Peyer's patch (tissue), 4 donors: ENCODE results near the gene AGAP5.

Experiments
- POLR2A ChIP-seq, 2 donors: fragments of 450-650 bp; IDR thresholded peaks; one replicate each; pipeline ENCODE4 v1.5.1; 2017; ENCODE audit warnings: antibody characterized with exemption in 2 of 2, mild to moderate bottlenecking in 2 of 2, moderate library complexity in 2 of 2
- TF ChIP-seq, protein P1 (sequence below), 6 experiments: fragments of 450-650 bp in 4 of 6; fragments of 200-600 bp in 2 of 6; sonication (generic) in 1 of 6; IDR thresholded peaks; one replicate each; pipeline ENCODE4 v1.5.1; 2017 to 2019; ENCODE audit warnings: antibody characterized with exemption in 6 of 6, mild to moderate bottlenecking in 3 of 6, moderate library complexity in 1 of 6

DNA sequence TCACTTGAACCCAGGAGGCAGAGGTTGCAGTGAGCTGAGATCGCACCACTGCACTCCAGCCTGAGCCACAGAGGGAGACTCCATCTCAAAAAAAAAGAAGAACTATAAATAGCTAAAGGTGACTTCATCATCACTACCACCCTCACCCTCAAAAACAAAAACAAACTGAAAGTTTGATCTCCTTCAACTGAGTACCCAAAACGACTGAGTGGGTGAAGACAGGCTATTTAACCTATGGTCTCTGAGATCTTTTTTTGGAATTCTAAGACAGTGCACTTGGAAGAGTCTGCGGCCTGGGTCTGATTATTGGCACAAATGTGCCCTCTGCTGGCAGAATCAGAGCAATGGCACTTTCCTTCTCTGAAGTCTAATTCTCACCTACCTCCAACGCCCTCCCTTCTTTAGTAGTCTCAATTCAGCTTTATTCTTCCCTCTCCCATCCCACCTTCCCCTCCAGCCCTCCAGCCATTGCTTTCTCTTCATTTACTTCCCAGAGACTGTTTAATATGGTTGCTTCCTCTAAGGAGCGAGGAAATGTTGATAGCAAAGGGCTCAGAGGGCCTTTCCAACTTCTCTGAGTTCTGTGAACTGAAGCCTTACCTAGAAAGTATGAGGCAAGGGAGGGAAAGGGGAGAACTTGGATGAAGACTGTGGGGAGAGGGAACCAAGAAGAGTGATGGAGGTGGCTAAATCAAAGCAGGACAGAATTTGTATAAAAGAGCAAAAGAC, 53.7 kb downstream of the AGAP5 start:
- no peak for TF ChIP-seq POLR2A (IDR thresholded peaks at IDR 0.05)
- TF ChIP-seq, protein P1, sequence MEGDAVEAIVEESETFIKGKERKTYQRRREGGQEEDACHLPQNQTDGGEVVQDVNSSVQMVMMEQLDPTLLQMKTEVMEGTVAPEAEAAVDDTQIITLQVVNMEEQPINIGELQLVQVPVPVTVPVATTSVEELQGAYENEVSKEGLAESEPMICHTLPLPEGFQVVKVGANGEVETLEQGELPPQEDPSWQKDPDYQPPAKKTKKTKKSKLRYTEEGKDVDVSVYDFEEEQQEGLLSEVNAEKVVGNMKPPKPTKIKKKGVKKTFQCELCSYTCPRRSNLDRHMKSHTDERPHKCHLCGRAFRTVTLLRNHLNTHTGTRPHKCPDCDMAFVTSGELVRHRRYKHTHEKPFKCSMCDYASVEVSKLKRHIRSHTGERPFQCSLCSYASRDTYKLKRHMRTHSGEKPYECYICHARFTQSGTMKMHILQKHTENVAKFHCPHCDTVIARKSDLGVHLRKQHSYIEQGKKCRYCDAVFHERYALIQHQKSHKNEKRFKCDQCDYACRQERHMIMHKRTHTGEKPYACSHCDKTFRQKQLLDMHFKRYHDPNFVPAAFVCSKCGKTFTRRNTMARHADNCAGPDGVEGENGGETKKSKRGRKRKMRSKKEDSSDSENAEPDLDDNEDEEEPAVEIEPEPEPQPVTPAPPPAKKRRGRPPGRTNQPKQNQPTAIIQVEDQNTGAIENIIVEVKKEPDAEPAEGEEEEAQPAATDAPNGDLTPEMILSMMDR (IDR thresholded peaks at IDR 0.05) = peak; percentile 77 to 98 (median 94)
